Skeletal muscle cell (primary cell): ENCODE measurements around the gene ZNF385B.

Experiments
- DNase-seq: peaks from one replicate; pipeline ENCODE4 v3.0.0-alpha.2; 2010; ENCODE audit warnings: low read depth
- H3K4me3 ChIP-seq: 2 replicates; pipeline ENCODE4 v1.5.1; 2011; ENCODE audit warnings: low read depth, mild to moderate bottlenecking, control low read depth, low read length, moderate library complexity

Gene ZNF385B

DNA sequence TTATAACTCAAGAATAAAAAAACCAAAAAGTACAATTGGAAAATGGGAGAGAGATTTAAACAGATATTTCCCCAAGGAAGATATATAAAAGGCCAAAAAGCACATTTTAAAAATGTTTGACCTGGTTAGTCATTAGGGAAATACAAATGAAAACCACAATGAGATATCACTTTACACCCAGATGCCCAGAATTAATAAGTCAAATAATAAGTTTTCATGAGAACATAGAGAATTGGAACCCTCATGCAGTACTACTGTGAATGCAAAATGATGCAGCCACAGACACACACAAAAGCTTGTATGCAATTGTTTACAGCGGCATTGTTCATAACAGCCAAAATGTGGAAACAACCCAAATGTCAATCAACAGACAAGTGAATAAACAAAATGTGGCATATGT lies 165.9 kb downstream of the ZNF385B start:
- H3K4me3 ChIP-seq: no peak overlapping the region
- DNase-seq: no peak

- DNase-seq: no peak
Measured at GRCh38 chr2:179694963-179695362, 166.4 kb downstream of the ZNF385B start.

DNA sequence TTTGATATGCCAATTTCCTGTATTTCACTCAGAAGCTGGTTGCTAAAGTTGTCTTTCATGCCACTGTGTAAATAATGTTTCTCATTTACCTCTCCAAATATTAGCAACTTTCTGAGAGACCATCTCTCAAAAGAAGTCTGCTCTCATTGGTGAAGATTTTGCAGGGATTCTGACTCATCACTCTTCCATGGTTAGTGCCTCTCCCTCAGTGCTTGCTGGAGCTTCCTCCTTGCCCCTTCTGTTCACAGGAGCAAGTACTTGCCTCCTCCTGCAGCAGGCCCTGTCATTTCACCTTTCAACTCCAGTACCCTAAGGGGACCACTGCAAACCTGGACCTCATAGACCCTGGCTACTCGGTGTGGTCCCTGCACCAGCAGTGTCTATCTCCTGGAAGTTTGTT lies 168.8 kb downstream of the ZNF385B start:
- no peak for DNase-seq
- H3K4me3 ChIP-seq: no peak overlapping the region

More at GRCh38 chr2:179694963-179695362, 166.4 kb downstream of the ZNF385B start:
- no peak overlapping the region for H3K4me3 ChIP-seq

DNA sequence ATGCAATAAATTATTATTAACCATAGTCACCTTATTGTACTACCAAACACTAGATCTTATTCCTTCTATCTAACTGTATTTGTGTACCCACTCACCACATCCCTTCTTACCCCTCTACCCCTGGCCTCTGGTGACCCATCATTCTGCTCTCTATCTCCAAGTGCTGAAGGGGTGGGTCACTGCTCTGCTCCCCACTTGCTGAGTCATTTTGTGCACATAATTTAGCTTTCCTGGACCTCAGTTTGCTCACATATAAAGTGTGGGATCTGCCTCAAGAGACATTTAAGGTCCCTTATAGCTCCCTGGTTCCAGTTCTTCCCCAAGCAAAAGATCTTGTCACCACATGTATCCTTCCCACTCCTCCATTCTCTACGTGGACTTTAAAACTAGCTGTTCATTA lies 169.4 kb downstream of the ZNF385B start:
- no peak for DNase-seq
- no peak overlapping the region for H3K4me3 ChIP-seq

DNA sequence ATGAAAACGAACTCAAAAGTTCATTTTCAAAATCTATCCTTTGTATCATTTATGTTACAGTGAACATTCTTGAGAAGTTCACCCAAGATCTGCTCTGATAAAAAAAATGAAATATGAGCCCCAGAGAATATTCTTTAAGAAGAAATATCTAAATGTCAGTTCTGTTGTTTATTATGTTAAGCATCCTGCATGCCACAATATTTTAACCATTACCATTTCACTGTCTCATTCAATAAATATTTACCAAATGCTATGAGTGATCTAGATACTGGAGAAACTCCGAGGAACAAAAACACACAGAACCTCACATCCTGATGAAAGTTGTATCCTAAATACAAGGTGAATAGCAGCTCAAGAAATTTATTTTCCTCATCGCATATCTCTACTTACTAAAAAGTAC lies 170.2 kb downstream of the ZNF385B start:
- no peak overlapping the region for H3K4me3 ChIP-seq
- no peak for DNase-seq

- H3K4me3 ChIP-seq: no peak overlapping the region
- DNase-seq: peak; percentile 20
Measured at GRCh38 chr2:179686718-179687342, 174.6 kb downstream of the ZNF385B start.

DNA sequence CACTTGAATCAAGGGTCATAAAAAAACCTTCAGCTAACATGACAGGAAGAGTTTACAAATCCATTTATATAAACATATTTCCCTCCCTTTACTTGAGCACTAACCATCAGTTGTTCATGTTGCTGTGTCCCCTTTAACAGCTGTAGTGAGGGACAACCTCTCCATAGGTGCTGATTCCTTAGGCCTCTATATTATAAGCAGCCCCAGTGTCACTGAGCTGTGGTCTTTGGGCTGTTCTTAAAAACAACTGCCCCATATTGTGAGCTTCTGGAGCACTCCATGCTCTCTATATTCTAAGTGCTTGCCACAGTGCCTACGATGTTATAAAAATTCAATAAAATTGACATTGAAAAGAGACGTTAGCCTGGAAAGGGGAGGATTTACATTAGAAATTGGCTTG lies 175.3 kb downstream of the ZNF385B start:
- DNase-seq: no peak
- no peak overlapping the region for H3K4me3 ChIP-seq

GRCh38 chr2:179685146-179685545 lies 176.3 kb downstream of the ZNF385B start:
- DNase-seq: no peak
- H3K4me3 ChIP-seq: no peak overlapping the region

DNA sequence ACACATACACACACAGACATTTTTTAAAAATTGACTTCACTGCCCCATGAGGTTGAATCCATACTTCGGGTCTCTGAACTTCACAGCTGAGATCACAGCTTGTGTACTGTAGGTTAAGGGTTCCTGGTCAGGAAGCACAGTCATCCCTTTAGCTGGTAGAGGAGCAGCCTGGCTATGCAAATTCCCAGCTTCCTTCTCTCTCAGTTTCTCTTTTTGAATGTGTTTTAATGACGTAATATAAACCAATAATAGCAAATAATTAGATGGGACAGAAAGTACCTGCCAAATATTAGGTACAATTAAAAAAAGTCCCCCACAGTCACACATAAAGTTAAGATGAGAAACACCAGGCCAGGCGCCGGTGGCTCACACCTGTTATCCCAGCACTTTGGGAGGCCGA lies 178.7 kb downstream of the ZNF385B start:
- H3K4me3 ChIP-seq: no peak overlapping the region
- DNase-seq: no peak

- no peak overlapping the region for H3K4me3 ChIP-seq
Measured at GRCh38 chr2:179677746-179678505, 183.5 kb downstream of the ZNF385B start.

GRCh38 chr2:179677077-179677688 lies 184.2 kb downstream of the ZNF385B start:
- no peak overlapping the region for H3K4me3 ChIP-seq

More at GRCh38 chr2:179677746-179678505, 183.5 kb downstream of the ZNF385B start:
- DNase-seq: no peak

GRCh38 chr2:179675435-179675834 lies 186.0 kb downstream of the ZNF385B start:
- H3K4me3 ChIP-seq: no peak overlapping the region
- DNase-seq: no peak

More at GRCh38 chr2:179677077-179677688, 184.2 kb downstream of the ZNF385B start:
- no peak for DNase-seq

DNA sequence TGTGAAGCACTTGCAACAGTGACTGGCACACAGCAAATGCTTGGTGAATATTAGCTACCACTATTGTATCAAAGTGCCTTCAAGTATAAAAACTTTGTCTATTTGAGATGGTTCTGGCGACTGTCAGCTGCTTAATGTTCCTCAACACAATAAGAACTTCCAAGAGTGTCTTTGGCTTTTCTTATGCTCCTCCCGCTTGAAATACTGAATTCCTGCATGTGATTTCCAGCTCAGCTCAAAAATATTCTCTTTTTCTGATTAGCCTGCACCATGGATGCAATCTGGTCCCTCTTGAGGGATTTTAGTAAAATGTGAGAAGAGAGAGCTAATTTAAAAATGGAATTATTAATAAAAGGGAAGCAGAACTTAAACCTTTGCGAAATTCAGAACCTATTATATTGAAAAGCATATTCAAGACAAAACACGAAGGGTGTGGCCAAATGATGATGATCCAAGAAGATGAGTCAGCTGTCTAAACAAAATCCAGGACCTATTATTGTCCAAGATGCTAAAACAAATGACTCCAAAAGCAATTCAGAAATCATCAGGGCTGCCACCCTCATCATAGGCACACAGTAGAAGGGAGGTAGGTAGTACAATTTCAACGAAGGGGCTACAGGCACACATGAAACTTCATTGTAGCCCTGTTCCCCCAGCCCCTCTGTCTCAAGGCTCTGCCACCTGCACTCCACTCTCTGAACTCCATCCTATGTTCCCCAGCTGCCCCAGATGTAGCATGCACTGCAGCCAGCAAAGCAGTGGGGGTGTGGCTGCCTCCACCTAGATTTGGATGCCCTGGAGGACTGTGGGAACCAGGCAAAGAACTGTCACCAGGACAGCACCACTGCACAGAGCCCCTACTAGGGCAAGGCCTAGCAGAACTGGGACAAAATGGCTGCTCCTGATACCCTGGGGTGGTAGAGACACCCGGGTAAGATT lies 190.1 kb downstream of the ZNF385B start:
- H3K4me3 ChIP-seq: no peak overlapping the region
- DNase-seq: no peak

- DNase-seq: no peak
- no peak overlapping the region for H3K4me3 ChIP-seq
Measured at GRCh38 chr2:179669196-179669595, 192.2 kb downstream of the ZNF385B start.

DNA sequence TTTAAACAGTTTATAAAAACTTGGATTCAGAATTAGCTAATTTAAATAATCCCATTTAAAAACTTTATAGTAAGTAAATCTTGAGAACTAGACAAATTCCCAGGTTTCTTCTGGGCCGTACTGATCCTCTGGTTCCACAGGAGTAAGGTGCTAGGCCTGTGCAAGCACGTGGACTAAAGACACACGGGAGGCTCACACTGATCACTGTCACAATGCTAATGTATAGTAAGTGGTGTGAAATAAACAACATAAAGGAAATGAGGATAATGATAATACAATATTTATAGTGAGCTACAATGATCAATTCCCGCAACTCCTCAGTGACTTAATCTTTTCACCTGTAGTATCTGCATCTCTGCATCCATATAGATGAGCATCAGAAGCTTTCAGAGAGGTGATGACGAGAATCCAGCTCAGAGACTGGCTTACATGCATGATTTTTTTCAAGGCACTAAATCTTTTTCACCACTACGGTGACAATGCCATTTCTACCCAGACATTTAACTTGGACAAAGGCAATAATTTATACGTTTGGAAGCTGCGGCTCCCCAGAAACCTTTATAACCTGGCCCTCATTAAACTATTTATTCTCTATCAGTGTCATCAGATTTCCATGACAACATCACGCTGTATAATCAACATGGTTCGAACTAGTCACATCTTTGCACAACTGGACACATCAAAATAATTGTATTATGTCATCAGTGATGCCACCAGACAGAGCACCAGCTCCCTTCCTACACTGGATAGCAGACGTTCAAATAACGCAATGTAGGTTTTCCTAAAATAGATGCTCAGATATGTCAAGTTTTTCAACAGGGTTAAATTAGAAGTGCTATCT lies 196.2 kb downstream of the ZNF385B start:
- no peak for DNase-seq
- no peak overlapping the region for H3K4me3 ChIP-seq

GRCh38 chr2:179661986-179662385 lies 199.4 kb downstream of the ZNF385B start:
- no peak for DNase-seq
- no peak overlapping the region for H3K4me3 ChIP-seq

DNA sequence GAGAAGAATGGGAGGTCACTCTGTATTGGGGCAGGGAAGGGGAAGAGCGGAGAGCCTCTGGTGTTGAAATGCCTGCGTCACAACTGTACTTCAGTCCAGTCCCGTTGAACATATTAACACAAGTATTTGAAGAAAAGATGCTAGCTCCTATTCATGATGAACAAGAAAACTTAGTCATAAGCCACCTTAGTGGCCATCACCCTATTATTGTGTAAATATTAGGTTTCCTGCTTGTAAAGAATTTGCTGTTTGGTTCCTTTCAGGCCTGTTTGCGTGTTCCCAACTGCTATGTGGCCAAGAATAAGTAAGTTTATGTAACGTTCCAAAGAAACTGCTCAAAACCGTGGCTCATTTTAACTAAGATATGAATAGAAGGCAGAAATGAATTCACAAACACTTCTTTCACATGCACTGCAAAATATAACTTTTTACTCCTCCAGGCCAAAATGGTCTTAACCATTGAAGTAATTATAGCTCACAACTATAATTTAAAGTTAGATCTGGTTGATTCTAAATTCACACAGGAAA lies 204.3 kb downstream of the ZNF385B start:
- DNase-seq: no peak
- H3K4me3 ChIP-seq: no peak overlapping the region

DNA sequence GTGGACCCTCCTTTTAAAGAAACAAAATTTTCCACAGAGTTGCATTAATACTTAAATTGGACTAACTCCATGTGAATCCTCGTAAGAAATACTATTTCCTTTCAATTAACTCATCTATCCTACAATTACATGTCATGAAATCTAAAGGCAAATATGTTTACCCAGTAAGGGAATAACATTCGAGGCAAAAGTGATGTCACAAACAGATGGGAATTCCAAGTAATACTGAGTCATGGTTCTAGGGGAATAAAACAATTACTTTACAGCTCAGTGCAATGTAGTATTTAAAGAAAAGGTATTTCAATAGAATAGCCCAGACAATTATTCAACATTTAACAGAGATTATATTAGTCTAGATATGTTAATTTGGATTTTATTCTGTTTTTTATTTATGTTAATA lies 205.8 kb downstream of the ZNF385B start:
- peak; percentile 45 for DNase-seq
- no peak overlapping the region for H3K4me3 ChIP-seq

GRCh38 chr2:179654806-179655205 lies 206.6 kb downstream of the ZNF385B start:
- no peak overlapping the region for H3K4me3 ChIP-seq
- DNase-seq: no peak
